ENCODE results near the gene ERLIN1.
"Not testable (repeated sequence)": the region's sequence is repeated elsewhere in the genome, so short reads cannot be mapped to it uniquely, and the experiment has no call there.

ERLIN1 gene

DNA sequence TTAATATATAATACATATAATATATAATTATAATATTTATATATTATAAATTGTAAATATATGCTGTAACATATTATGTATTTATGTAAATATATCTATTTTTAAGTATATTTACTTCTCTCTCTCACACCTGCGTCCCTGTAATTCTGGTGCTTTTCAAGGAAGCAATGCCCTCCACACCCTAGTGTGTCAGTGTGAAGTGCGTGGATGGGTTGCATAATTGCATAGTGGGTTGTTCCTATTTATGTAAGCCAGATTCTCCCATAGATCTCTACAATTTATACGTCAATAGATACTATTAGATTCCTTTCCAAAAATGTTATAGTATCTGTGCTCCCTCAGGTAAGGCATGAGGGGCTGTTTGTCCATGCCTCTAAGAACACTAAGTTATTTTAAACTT is 54.3 kb downstream of the ERLIN1 start:
- no peak for DNase-seq

DNA sequence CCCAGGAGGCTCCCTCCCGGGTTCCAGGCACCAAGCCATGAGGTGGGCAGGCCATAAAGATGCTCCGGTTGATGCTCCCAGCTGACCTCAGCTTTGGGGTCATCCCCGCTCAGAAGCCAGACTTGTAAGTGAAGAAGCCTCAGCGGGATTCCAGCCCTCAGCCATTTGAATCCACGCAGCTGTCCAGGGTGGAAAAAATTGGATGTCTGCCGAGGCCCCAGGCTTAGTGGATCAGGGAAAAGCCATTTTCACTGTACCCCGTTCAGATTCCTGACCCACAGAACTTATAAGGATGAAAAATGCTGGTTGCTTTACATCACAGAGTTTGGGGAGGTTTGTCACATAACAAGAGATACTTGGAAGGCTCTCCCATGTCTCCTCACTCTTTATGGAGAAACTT is 55.0 kb downstream of the ERLIN1 start:
- no peak for DNase-seq

DNA sequence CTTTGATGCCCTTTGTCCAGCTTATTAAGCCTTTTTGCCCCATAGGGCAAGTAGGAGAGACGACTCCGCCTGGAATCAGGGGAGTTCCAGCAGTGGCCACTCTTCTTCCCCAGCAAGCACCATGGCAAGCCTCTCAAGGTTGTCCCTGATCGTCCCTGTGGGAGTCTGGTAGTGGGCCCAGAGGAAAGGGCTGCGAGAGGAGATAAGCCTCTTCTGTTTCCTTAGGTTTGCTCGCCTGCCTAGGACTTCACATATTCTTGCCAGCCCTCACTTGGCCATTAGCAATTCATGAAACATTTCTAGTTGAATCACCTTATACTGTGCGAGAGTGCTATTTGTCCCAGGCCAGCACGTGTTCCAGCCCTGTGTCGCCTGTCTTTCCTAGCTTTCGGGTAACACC is 56.4 kb downstream of the ERLIN1 start:
- DNase-seq: no peak

DNA sequence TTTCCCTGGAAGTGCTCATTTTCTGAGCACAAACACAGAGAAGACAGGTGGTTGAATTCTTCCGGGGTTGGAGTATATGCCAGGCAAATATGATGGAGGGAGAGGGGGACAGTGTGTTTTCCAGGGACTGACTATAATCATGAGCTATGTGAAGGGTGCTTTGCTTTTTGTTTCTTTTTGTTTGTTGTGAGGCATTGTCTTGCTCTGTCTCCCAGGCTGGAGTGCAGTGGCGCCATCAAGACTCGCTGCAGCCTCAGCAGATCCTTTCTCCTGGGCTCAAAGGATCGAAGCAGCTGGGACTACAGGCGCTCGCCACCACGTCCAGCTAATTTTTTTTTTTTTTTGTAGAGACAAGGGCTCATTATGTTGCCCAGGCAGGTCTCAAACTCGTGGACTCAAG is 56.9 kb downstream of the ERLIN1 start:
- no peak for DNase-seq

DNA sequence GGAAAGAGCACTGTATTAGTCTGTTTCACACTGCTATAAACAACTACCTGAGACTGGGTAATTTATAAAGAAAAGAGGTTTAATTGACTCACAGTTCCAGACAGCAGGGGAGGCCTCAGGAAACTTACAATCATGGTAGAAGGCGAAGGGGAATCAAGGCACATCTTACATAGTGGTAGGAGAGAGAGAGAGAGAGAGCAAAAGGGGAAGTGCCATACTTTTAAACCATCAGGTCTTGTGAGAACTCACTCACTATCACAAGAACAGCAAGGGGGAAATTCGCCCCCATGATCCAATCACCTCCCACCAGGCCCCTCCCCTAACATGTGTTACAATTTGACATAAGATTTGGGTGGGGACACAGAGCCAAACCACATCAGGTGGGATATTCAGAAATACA is 60.5 kb downstream of the ERLIN1 start:
- not testable (repeated sequence) for DNase-seq

DNA sequence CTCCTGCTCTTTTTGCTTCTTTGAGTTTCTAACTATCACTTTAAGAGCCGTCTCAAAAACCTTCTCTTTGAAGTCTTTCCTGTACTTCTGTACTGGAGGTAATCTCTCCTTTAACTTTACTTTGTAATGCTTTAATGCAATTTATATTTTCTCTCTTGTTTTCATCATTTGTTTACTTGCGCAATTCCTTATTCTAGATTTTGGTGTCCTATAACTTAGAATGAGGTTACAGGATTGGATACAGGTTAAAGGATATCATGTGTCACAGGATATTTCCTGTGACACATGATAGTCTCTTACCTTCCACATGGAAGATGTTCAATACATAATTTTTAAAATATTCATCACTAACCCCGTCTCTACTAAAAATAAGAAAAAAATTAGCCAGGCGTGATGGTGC is 61.7 kb downstream of the ERLIN1 start:
- DNase-seq: no peak

DNA sequence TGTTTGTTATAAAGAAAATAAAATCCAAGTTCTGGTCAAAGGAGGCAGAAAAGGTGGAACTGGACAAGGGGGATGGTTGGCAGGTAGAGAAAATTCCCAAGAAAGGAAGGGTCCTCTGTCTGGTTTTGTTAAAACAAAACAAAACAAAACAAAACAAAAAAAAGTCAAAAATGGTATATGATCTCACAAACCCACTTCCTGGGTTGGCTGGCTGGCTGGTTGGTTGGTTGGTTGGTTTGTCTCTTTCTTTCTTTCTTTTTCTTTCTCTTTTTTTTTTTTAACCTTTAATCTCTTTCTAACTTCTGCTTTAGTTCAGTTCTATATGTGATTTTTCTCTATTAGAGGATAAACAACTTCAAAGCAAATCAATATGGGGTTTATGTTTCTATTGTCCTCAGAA is 63.0 kb downstream of the ERLIN1 start:
- DNase-seq: no peak

DNA sequence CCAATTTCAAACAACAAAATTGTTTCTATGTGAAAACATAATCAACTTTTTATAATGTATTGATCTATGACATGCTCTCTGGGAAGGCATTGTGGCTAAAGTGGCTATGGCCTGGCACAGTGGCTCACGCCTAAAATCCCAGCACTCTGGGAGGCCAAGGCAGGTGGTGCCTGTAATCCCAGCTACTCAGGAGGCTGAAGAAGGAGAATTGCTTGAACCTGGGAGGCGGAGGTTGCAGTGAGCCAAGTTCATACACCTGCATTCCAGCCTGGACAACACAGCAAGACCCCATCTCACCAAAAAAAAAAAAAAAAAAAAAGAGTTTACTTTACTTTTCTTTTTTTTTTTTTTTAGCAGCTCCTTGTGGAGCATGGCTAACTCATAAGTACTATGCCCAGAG is 65.3 kb downstream of the ERLIN1 start:
- no peak for DNase-seq

DNA sequence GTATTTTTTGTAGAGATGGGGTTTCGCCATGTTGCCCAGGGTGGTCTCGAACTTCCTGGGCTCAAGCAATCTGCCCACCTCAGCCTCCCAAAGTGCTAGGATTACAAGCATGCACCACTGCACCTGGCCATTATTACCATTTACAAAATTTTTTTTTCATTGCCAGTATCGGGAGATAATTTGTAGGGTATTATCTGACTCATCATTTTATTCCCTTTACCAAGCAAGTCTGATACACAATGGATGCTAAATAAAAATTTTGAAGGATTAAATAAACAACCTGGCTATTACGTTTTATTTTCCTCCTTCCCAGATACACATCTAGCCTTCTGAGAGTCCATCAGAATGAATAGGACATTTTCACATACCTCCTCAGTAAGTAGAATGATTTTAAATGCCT is 66.1 kb downstream of the ERLIN1 start:
- DNase-seq: no peak

DNA sequence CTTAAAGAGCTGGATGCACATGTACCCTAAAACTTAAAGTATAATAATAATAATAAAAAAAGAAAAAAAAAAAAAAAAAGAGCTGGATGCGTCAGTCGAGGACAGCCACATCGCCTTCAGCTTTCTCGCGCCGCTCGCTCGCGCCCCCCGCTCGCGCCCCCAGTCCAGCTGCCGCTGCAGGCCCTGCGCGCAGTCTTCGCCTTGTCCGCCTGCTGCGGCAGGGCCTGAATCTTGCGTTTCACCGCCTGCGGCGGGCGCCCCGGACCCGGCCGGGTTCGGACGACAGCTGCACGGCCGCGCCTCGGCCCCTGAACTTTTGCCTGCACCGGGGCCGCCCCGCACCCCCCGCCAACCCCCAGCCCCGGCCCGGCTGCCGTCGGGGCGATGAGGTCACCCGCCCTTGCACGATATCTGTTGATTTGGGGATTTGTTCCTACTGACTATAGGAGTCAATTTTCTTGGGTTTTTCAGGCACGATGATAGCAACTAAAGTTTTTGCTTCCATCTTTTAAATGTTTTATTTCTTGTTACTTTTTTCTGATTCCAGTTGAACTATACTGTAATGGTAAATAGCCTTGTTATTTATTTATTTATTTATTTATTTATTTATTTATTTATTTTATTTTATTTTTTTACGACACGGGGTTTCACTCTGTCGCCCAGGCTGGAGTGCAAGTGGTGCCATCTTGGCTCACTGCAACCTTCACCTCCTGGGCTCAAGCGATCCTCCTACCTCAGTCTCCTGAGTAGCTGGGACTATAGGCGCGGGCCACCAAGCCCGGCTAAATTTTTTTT is 70.7 kb downstream of the ERLIN1 start:
- DNase-seq: no peak

DNA sequence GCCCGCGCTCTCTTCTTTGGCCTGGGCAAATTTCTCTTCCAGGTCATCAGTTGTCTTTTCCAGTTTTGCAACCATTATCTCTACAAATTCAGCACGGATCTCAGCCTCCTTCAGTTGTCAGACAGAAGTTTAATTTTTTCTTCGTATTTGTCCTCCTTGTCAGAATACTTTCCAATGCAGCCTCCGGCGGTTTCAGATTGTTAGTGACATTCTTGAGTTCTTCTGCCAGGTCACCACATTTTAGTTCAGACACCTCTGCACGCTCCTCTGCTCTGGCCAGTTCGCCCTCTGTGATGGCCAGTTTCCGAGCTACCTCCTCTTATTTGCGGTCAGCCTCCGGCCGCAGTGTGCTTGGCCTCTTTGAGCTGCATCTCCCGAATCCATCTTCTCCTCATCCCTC is 71.4 kb downstream of the ERLIN1 start:
- DNase-seq: no peak

DNA sequence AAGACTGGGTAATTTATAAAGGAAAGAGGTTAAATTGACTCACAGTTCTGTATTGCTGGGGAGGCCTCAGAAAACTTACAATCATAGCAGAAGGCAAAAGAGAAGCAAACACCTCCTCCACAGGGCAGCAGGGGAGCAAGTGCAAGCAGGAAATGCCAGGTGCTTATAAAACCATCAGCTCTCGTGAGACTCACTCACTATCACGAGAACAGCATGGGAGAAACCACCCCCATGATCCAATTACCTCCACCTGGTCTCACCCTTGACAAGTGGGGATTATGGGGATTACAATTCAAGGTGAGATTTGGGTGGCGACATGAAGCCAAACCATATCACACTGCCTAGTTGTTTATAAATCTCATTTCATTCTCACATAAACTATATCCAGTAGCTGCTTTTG is 76.2 kb downstream of the ERLIN1 start:
- no peak for DNase-seq

DNA sequence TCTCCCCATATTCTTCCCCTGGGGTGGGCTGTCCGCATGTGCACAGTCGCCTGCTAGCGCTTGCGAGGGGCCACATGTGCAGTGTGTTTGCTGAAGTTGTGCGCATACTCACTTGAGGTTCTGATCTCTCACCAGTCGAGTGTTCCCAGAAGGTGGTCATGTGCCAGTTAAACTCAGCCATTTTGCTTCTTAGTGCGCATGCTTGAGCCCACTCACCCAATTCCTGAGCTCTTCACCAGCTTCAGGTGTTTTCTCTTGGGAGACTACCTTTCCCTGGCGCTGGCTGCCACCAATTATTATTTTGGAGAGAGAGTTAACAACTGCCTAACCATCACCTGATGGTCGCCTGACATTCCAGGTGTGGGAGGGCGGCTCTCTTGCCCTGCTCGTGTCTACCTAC is 79.0 kb downstream of the ERLIN1 start:
- DNase-seq: no peak

DNA sequence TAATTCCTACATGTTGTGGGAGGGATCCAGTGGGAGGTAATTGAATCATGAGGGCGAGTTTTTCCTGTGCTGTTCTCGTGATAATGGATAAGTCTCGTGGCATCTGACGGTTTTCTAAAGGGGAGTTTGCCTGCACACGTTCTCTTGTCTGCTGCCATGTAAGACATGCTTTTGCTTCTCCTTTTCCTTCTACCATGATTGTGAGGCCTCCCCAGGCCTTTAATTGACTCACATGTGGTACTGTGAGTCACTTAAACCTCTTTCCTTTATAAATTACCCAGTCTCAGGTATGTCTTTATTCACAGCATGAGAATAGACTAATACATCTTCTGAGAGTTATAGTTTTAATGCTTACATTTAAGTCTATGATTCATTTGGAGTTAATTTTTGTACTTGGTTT is 81.5 kb downstream of the ERLIN1 start:
- DNase-seq: no peak

DNA sequence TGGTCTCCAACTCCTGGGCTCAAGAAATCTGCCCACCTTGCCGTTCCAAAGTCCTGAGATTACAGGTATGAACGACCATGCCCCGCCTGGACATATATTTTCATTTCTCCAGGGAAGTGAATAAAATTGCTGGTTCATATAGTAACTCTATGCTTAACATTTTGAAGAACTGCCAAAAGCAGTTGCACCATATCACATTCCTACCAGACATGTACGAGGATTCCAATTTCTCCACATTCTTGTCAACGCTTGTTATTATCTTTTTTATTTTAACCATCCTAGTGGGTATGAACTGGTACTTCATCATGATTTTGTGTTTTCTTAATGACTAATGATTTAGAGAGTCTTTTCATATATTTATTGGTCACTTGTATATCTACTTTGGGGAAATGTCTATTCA is 82.2 kb downstream of the ERLIN1 start:
- DNase-seq: no peak

DNA sequence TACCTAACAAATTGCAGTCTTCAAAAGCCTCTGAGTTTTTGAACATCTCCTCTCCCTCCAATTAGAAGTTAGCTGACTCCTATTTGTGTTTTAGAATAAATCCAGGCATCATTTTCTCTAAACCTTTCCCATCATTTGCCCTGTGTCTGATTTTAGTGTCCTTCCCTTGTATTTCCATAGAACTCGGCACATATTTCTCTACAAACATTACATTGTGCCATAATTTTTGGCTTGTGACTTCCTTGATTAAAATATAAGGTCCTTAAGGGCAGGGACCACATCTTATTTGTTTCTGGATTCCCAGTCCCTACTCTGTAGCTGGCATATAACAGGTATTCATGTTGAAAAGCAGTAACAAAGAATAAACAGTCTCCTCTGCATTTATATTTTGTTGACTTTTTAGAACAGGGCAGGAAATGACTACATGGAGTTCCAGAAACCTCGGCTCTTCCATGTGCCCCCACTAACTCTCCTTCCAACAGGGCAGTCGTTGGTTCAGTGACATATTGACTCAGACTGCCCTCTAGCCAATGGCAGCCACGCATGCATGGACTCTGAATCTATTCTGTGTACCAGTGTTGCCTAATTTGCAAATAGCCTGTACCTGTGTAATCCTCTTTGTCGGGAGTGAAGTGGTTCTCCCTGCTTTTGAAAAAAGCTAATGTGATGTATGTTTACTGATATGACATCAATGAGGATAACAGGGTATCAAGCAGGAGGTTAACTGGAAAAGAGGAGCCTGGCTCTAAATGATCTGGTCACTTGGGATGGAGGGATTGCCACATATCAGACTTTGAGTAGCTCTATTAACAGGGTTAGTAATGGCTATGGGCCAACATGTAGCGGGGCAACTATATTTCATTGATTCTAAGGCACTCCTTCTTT is 84.4 kb downstream of the ERLIN1 start:
- no peak for DNase-seq

DNA sequence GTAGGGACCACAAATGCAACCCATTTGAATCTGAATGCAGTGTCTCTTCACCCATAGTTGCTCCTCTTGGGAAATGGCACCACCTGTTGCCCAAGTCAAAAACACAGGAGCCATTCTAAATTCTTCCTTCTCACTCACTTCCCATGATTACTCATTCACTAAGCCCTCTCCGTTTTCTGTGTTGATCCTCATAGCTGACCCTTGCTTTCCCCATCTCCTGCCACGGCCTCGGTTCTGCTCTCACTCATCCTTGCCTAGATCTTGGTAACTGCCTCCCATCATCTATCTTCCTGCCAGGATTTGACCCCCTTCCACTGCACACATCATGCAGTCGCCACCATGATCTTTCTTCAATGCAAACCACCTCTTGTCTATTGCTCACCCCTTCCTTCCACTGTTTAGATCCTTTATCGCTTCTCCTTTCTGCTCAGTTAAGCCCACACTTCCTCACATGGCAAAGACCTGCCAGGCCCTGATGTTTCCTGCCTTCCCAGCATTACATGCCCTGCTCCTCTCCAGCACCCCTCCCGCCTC is 85.1 kb downstream of the ERLIN1 start:
- no peak for DNase-seq

All from NCI-H345 (cell line).